GM12878 (cell line): ENCODE data around the gene AGRN. TPM values are rescaled to one million over a fixed set of nuclear protein-coding genes. Genes with fewer than 3 reads are reported as not detected.

Experiments
- ATAC-seq: fragments of 200-7000 bp; cut with Tn5 transposase; 3 replicates; pipeline ENCODE4 v1.9.1; 2020; ENCODE audit warnings: mild to moderate bottlenecking, moderate library complexity
- BruUV-seq: library from RNA; stranded (reverse); fragments of 400-500 nt; replicated peaks from 2 replicates; lab custom pipeline; 2021; lab: Mats Ljungman, UMichigan
- CTCF ChIA-PET: fragments of 300-600 bp; sonication (Branson Sonifier 250); formaldehyde crosslinking; extraction: SDS; loops from one replicate; lab custom pipeline; 2021; ENCODE audit warnings: inconsistent platforms; lab: Yijun Ruan, JAX
- POLR2A ChIA-PET: fragments of 350-600 bp; formaldehyde crosslinking; extraction: SDS; loops from one replicate; lab custom pipeline; 2021; ENCODE audit warnings: inconsistent platforms; lab: Charles Lee
- RAD21 ChIA-PET: fragments of 300-600 bp; sonication (Branson Sonifier 250); formaldehyde crosslinking; loops from one replicate; lab custom pipeline; 2023; ENCODE audit warnings: antibody characterized with exemption; ENCODE audit not compliant: unreplicated experiment; lab: Charles Lee
- SMC1A ChIA-PET: fragments of 300-600 bp; sonication (Branson Sonifier 250); formaldehyde crosslinking; loops from one replicate; lab custom pipeline; 2023; ENCODE audit not compliant: unreplicated experiment, uncharacterized antibody; lab: Charles Lee
- DNase-seq: peaks from one replicate; pipeline ENCODE4 v3.0.0-alpha.2; 2011; ENCODE audit warnings: low read depth, low spot score
- FAIRE-seq: peaks from 3 replicates; lab custom pipeline; 2011; peaks lifted over from hg19 to GRCh38; lab: Jason Lieb, UNC
- H2AFZ ChIP-seq: 2 replicates; pipeline ENCODE4 v1.6.0; 2011; ENCODE audit warnings: low read depth, low read length, control low read depth; ENCODE audit not compliant: control insufficient read depth
- H3K27ac ChIP-seq: 2 replicates; pipeline ENCODE4 v1.5.1; 2011; ENCODE audit warnings: control low read depth; ENCODE audit not compliant: control insufficient read depth, insufficient read depth
- H3K27me3 ChIP-seq, 2 experiments: replicated peaks in 1 of 2; 2 replicates each; pipeline versions ENCODE4 v1.6.0 to v1.6.1; 2011; ENCODE audit warnings: low read length in 1 of 2; ENCODE audit not compliant: control insufficient read depth in 2 of 2, insufficient read depth in 2 of 2
- H3K36me3 ChIP-seq, 2 experiments: 2 replicates each; pipeline ENCODE4 v1.5.1; 2011; ENCODE audit warnings: low read length in 1 of 2; ENCODE audit not compliant: control insufficient read depth in 2 of 2, insufficient read depth in 2 of 2
- H3K4me1 ChIP-seq: 2 replicates; pipeline ENCODE4 v1.6.1; 2011; ENCODE audit warnings: mild to moderate bottlenecking, low read length, moderate library complexity, mixed read lengths; ENCODE audit not compliant: control insufficient read depth, insufficient read depth
- H3K4me2 ChIP-seq: 2 replicates; pipeline ENCODE4 v1.6.0; 2011; ENCODE audit warnings: control low read depth; ENCODE audit not compliant: control insufficient read depth, insufficient read depth
- H3K4me3 ChIP-seq: fragments of 200-600 bp; sonication (generic); 2 replicates; pipeline ENCODE4 v1.5.1; 2016
- H3K79me2 ChIP-seq: 2 replicates; pipeline ENCODE4 v1.6.0; 2011; ENCODE audit warnings: low read length; ENCODE audit not compliant: control insufficient read depth, insufficient read depth
- H3K9ac ChIP-seq: 2 replicates; pipeline ENCODE4 v1.8.0; 2011; ENCODE audit warnings: low read length, control low read depth, mixed read lengths; ENCODE audit not compliant: control insufficient read depth, insufficient read depth
- H3K9me3 ChIP-seq: replicated peaks from 3 replicates; pipeline ENCODE4 v1.5.1; 2011; ENCODE audit warnings: mild to moderate bottlenecking, low read length; ENCODE audit not compliant: control insufficient read depth, insufficient read depth
- H4K20me1 ChIP-seq: 2 replicates; pipeline ENCODE4 v1.6.0; 2011; ENCODE audit not compliant: control insufficient read depth, insufficient read depth
- BHLHE40 ChIP-seq, 2 experiments: fragments of 450-650 bp in 1 of 2; IDR thresholded peaks; 2 replicates each; pipeline ENCODE4 v1.6.1; 2011 to 2017; ENCODE audit warnings: low read depth in 2 of 2, borderline replicate concordance in 1 of 2, improper control_type of control experiment in 1 of 2, low read length in 1 of 2, mild to moderate bottlenecking in 1 of 2
- GABPA ChIP-seq: IDR thresholded peaks from 2 replicates; pipeline ENCODE4 v1.6.1; 2014; ENCODE audit warnings: antibody characterized with exemption, low read depth, mild to moderate bottlenecking, inconsistent platforms
- IKZF2 ChIP-seq, 2 experiments: fragments of 450-650 bp; IDR thresholded peaks; 2 replicates each; pipeline ENCODE4 v1.6.1; 2017; ENCODE audit warnings: mild to moderate bottlenecking in 2 of 2, moderate library complexity in 2 of 2
- MYB ChIP-seq: fragments of 150-350 bp; IDR thresholded peaks from 2 replicates; pipeline ENCODE4 v1.6.1; 2014; ENCODE audit warnings: mild to moderate bottlenecking, low read depth, low read length, borderline replicate concordance
- NFYB ChIP-seq: IDR thresholded peaks from 2 replicates; pipeline ENCODE4 v1.6.1; 2011; ENCODE audit warnings: low read depth, mild to moderate bottlenecking, low read length, improper control_type of control experiment, moderate library complexity; ENCODE audit not compliant: insufficient read depth
- SPI1 ChIP-seq: IDR thresholded peaks from 2 replicates; pipeline ENCODE4 v1.6.1; 2011; ENCODE audit warnings: low read depth, mild to moderate bottlenecking, low read length, moderate library complexity, borderline replicate concordance; ENCODE audit not compliant: insufficient read depth
- WGBS: methylation state at CpG from one replicate; pipeline ENCODE4 v1.1.6; 2016; ENCODE audit warnings: low lambda C conversion rate; ENCODE audit not compliant: insufficient replicate concordance, insufficient coverage; ENCODE audit errors: missing lambda C conversion rate; 5-methylcytosine and 5-hydroxymethylcytosine counted together
- in situ Hi-C: fragments of 300-500 bp; cut with MboI; formaldehyde crosslinking; loops from 9 replicates; pipeline ENCODE4 v1.14.3; 2018; ENCODE audit warnings: mixed read lengths
- intact Hi-C: fragments of 100-400 bp; cut with micrococcal nuclease; formaldehyde crosslinking; loops from one replicate; pipeline ENCODE4 v1.14.2; 2022; ENCODE audit not compliant: unreplicated experiment
- polyA plus RNA-seq, 11 experiments: library from polyadenylated mRNA; depleted of rRNA in 4 of 11; unstranded in 6 of 11; stranded (reverse) in 5 of 11; fragments of >200 nt; fragmentation: Nextera tagmentation in 4 of 11; fragmentation: Illumina TruSeq in 1 of 11; extraction: Ambion mirVana in 4 of 11; extraction: Trizol in 1 of 11; gene quantifications; 1 replicate in 1 of 11; 2 replicates in 10 of 11; pipeline versions ENCODE4 v1.2.1 to v1.2.3, GENCODE V29; 2011 to 2016; ENCODE audit warnings: inconsistent platforms in 2 of 11, missing spikeins in 2 of 11, low read depth in 1 of 11
- total RNA-seq, 4 experiments: library from RNA; depleted of rRNA in 3 of 4; stranded (reverse); fragments of >200 nt in 3 of 4; fragmentation: Illumina TruSeq in 1 of 4; extraction: Trizol in 1 of 4; gene quantifications; 2 replicates each; pipeline versions ENCODE4 v1.2.1 to v1.2.3, GENCODE V29; 2013 to 2021
- TF ChIP-seq, protein P1 (sequence below): IDR thresholded peaks from 2 replicates; pipeline ENCODE4 v1.6.1; 2011; ENCODE audit warnings: low read depth, mild to moderate bottlenecking, low read length, moderate library complexity, borderline replicate concordance; ENCODE audit errors: extremely low read depth
- TF ChIP-seq, protein P2 (sequence below): fragments of 450-650 bp; formaldehyde crosslinking; IDR thresholded peaks from 2 replicates; pipeline ENCODE4 v1.4.0; 2020; ENCODE audit warnings: mild to moderate bottlenecking, moderate library complexity
- TF ChIP-seq, protein P3 (sequence below): IDR thresholded peaks from 2 replicates; pipeline ENCODE4 v1.6.1; 2011; ENCODE audit warnings: borderline replicate concordance, low read depth, mild to moderate bottlenecking, moderate library complexity, mixed read lengths, low read length; ENCODE audit not compliant: insufficient read depth; ENCODE audit errors: extremely low read length
- TF ChIP-seq, protein P4 (sequence below): fragments of 450-650 bp; IDR thresholded peaks from 2 replicates; pipeline ENCODE4 v1.6.1; 2018; ENCODE audit warnings: borderline replicate concordance, mild to moderate bottlenecking; ENCODE audit not compliant: partially characterized antibody

AGRN gene
- total and polyA plus RNA-seq, 10 of the 15 experiments (the other 5 are each of a cell fraction or from before 2014, with no cell fraction given) = 0.02 to 41.8 (median 4.1) TPM

DNA sequence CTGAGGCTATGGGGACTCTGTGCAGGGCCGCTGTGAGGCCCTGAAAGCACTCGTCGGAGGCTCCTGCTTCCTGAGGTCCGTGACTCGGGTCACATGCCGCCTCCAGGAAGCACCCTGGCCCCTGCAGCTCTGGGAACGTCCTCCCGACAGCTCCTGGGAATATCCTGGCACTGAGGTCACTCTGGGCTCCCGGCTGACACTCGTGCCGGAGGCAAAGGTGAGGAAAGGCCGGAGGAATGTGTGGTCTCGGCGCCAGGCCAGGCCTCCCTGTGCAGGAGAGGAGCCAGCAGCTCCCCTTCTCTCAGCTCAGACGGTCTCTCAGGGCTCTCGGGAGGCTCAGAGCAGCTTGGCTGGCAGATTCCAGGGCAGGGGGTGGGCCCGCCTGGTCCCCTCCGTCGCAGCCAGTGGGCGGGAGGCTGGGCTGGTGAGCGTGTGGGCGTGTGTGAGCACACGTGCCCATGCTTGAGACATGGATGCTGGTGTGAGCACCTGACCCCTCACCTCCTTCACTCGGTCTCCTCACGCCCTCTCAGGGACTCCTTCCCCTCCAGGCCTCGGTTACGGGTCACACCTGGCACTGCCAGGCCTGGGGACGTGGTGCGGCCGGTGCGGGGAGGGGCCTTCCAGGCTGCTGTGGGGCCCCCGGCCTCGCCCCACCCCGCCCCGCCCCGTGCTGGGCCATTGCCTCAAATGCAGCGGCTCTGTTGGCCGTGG, 59.6 kb downstream of the AGRN start (continued):
- TF ChIP-seq BHLHE40 (IDR thresholded peaks at IDR 0.05; ENCODE audit: borderline replicate concordance in 1 of 2, low read depth in 2 of 2, low read length in 1 of 2) = peak; percentile 89 to 97; a peak in 3 of 4 replicates
- TF ChIP-seq, all 136 proteins: peak for 23

DNA sequence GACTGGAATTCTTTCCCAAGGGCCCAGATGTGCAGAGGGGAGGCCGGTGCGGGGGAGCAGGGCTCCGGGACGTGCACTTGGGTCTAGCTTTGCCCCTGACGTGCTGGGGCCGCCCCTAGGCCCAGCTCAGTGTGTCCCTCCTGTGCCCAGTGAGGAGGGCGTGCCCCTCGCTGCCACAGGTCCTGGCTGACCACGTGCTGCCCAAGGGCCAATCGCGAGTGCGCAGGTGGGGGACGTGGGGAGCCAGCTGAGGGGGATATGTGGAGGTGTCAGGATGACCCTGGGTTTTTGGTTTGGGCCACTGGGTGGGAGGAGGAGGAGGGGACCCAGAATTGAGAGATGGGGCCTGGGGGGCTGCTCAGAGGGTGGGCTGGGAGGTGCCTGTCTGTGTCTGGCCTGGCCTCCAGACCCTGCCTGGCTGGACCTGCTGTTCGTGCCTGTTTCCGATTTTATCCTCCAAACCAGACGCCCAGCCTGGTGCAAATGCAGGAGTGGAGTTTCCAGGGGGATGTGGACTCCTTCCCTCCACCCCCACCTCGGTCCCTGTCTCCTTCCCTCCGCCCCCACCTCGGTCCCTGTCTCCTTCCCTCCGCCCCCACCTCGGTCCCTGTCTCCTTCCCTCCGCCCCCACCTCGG, 60.3 kb downstream of the AGRN start:
- no peaks in the 10 kb centered on the region for H3K79me2 ChIP-seq
- H3K27ac ChIP-seq = no peak overlapping the region
- RAD21 ChIA-PET = no interaction called here
- no peaks in the 10 kb centered on the region for H4K20me1 ChIP-seq
- intact Hi-C loops (no loop called here), in situ Hi-C loops (no loop called here)
- no peaks in the 10 kb centered on the region for H3K9me3 ChIP-seq
- DNase-seq (no peak), FAIRE-seq (peak; percentile 84), ATAC-seq (peak; percentile 84)
- H3K9ac ChIP-seq = no peak overlapping the region
- H3K4me1 ChIP-seq = peaks cover 10% of the 10 kb centered on the region
- H2AFZ ChIP-seq = peak overlapping the region; percentile 49; the same call in 1 of the 2 replicates
- CTCF ChIA-PET = interaction anchor here (1.0 kb wide), 2 partner anchors 42 to 170 kb away, joined by 3 to 4 read pairs; no protein-coding TSS in a partner anchor
- SMC1A ChIA-PET = no interaction called here
- H3K4me2 ChIP-seq = peak overlapping the region; percentile 54; the same call in 1 of the 2 replicates
- no peaks in the 10 kb centered on the region for H3K27me3 ChIP-seq
- no peaks in the 10 kb centered on the region for H3K36me3 ChIP-seq
- BruUV-seq = no TSS peak
- POLR2A ChIA-PET = interaction anchor here (0.6 to 0.9 kb wide), 2 partner anchors 40 to 106 kb away, joined by 3 to 6 read pairs; no protein-coding TSS in a partner anchor
- no peak overlapping the region for H3K4me3 ChIP-seq
- WGBS = 19% methylated on average over 15 of the region's 23 CpGs
- TF ChIP-seq IKZF2 (IDR thresholded peaks at IDR 0.05) (no peak), NFYB (peak; percentile 45; the same call in 1 of the 2 replicates), MYB (no peak), GABPA (no peak), SPI1 (no peak)
- TF ChIP-seq, protein P1, sequence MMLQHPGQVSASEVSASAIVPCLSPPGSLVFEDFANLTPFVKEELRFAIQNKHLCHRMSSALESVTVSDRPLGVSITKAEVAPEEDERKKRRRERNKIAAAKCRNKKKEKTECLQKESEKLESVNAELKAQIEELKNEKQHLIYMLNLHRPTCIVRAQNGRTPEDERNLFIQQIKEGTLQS = peak; percentile 56; the same call in 1 of the 2 replicates
- TF ChIP-seq, protein P2, sequence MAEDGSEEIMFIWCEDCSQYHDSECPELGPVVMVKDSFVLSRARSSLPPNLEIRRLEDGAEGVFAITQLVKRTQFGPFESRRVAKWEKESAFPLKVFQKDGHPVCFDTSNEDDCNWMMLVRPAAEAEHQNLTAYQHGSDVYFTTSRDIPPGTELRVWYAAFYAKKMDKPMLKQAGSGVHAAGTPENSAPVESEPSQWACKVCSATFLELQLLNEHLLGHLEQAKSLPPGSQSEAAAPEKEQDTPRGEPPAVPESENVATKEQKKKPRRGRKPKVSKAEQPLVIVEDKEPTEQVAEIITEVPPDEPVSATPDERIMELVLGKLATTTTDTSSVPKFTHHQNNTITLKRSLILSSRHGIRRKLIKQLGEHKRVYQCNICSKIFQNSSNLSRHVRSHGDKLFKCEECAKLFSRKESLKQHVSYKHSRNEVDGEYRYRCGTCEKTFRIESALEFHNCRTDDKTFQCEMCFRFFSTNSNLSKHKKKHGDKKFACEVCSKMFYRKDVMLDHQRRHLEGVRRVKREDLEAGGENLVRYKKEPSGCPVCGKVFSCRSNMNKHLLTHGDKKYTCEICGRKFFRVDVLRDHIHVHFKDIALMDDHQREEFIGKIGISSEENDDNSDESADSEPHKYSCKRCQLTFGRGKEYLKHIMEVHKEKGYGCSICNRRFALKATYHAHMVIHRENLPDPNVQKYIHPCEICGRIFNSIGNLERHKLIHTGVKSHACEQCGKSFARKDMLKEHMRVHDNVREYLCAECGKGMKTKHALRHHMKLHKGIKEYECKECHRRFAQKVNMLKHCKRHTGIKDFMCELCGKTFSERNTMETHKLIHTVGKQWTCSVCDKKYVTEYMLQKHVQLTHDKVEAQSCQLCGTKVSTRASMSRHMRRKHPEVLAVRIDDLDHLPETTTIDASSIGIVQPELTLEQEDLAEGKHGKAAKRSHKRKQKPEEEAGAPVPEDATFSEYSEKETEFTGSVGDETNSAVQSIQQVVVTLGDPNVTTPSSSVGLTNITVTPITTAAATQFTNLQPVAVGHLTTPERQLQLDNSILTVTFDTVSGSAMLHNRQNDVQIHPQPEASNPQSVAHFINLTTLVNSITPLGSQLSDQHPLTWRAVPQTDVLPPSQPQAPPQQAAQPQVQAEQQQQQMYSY (CRISPR knock-in tag) = no peak
- TF ChIP-seq, protein P3, sequence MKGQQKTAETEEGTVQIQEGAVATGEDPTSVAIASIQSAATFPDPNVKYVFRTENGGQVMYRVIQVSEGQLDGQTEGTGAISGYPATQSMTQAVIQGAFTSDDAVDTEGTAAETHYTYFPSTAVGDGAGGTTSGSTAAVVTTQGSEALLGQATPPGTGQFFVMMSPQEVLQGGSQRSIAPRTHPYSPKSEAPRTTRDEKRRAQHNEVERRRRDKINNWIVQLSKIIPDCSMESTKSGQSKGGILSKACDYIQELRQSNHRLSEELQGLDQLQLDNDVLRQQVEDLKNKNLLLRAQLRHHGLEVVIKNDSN = peak; percentile 97
- TF ChIP-seq, protein P4, sequence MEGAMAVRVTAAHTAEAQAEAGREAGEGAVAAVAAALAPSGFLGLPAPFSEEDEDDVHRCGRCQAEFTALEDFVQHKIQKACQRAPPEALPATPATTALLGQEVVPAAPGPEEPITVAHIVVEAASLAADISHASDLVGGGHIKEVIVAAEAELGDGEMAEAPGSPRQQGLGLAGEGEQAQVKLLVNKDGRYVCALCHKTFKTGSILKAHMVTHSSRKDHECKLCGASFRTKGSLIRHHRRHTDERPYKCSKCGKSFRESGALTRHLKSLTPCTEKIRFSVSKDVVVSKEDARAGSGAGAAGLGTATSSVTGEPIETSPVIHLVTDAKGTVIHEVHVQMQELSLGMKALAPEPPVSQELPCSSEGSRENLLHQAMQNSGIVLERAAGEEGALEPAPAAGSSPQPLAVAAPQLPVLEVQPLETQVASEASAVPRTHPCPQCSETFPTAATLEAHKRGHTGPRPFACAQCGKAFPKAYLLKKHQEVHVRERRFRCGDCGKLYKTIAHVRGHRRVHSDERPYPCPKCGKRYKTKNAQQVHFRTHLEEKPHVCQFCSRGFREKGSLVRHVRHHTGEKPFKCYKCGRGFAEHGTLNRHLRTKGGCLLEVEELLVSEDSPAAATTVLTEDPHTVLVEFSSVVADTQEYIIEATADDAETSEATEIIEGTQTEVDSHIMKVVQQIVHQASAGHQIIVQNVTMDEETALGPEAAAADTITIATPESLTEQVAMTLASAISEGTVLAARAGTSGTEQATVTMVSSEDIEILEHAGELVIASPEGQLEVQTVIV = no peak
